HG03442 (cell line): ENCODE results near the gene GPHN.

Source experiments
- ATAC-seq: cut with Tn5 transposase; IDR thresholded peaks from one replicate; pipeline ENCODE4 v1.9.1; 2021; ENCODE audit warnings: mild to moderate bottlenecking, moderate library complexity; ENCODE audit not compliant: unreplicated experiment

Gene GPHN

DNA sequence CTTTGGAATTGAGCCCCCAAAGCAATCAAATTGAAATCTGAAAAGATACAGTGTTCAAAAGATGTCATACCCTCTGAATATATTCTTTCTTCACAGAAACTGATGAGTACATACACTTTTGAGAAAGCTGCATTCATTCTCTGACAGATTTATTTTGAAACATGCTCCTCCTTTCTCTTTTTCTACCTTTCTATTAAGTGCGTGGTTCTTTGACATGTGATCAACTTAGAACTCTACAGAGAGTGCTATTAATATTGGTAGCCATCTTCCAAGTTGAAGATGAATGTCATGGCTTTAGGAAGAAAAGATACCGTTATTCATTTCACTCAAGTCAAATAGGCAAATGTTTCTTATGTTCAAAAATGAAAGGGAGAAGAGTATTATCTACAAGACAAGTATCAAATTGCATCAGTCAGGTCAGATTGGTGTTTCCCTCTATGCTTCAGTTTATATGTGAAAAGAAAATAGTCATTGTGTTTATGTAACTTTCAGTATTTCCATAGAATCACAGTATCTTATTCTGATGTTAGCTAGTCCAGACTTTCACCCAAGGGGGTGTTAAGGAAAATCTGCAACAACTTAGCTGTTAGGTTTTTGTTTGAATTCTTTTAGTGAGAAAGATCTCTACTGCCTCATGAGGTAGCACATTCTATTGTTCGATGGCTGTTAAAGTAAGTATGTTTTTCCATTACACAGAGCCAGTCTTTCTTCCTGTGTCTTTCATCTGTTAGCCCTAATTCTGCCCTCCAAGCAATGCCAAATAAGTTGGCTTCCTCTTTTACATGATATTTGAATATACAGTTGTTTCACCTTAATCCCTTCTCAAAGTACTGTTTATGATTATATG, 625.9 kb downstream of the GPHN start:
- no peak for ATAC-seq

DNA sequence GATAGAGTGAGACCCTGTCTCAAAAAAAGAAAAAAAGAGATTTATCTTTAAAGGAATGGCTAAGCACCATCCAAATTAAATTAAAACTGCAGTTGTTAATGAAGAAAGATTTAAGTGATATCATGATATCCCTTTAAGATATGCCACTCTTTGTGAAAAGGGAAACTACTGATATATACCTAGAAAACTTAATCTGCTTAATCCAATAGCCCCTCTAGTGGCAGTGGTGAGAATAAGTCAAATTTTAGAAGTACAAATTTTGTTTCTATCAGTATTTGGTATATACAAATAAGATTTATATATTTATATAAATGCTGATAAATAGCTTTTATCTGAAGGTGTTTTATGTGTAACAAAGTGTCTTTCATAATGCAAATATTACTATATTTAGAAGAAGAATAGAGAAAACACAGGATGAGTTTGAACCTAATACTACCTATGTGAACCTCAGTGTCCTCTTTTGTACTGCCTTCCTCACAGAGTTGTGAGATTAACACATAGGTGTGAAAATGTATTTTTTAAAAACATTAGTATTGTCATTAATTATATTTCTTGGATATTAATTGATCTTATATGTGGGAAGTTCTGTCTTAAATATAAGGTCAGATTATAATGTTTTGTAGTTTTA, 629.9 kb downstream of the GPHN start:
- no peak for ATAC-seq

DNA sequence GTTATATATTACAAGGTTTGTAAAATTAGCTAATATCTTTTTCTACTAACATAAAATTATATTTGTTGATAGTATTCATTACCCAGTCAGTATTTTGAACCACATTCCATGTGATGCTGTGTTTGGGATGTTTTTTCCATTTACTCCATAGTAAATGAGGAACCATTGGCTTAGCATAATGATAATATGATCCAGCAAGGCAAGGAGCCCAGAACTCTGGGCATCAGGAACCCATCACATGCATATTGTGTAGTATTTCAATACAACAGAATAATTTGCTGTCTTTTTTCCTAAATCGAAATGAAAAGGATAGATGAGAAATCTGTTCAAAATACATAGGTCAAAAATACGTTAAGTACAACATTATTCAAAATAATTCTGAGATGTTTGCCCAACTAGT, 632.6 kb downstream of the GPHN start:
- ATAC-seq, result no peak

DNA sequence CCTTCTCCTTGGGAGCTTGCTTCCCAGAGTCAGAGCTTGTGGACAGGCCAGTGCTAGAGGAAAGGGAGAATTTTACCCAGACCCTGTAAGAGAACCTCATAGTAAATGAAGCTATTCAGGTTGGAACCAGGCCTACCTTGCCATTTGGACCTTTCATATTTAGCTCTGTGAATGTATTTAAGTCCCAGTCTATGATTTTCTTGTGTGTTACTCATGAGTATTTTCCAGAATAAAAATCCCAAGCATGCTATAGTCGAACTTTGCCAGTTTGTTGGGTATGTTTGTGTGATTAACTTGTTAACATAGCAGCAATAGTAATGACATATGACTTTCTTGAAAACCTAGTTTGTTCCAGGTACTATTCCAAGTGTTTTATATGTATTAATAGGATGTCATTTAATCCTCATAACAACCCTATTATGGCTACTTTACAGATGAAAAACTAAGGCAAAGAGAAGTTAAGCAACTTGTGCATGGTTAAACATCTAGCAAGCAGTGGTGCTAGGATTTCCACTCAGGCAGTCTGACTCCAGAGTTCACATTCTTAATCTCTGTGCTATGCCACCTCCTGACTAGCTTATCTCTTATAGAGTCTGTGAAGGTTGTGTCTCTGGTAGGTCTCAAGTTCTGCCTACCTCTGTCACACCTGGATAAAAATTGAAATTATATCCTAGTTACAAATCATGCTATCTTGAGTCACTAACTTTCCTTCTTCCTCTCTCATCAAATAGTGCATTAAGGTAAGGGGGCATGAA, 633.4 kb downstream of the GPHN start:
- ATAC-seq, result no peak

DNA sequence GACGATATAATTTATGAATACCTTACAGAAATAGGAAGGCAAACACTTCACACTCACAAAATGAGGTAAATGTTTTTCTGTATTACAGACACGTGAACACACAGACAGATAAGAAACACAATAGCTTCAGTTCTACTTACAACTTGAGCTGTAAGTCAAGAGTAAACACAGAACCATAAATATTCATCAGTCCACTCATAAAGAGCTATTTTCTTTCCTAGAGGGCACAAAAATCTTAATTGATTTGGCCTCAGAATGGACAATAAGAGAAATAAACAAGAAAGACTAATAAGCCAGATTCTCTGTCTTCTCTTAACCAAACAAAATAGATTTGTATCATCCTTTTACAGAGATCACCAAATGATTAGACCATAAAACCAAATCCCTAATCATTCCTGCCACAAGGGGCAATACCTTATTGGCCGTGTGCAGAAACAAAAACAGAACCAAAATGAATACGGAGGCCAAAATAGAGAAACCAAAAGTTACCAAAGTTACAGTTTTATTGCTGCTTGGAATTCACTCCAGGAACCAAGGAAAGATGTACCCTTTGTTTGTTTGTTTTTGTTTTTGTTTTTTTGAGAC, 643.2 kb downstream of the GPHN start:
- ATAC-seq, result no peak

DNA sequence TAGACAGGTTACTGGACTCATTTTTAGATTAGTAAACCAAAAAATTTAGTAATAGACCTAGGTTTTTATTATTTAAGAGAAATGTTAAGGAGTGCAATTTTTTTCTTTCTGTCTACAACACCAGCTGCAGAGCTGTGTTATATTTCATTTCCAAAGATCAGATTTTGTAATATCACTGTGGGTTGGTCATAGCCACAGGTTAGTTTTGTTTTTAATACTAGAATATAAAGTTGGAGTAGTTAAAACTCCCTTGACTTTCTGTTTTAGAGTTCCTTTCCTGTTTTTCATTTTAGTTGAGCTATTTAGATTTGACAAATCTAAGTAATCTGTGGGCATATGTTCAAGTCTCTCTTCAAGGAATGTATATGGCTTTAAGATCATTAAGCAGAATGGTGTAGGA, 650.6 kb downstream of the GPHN start:
- ATAC-seq, result no peak

DNA sequence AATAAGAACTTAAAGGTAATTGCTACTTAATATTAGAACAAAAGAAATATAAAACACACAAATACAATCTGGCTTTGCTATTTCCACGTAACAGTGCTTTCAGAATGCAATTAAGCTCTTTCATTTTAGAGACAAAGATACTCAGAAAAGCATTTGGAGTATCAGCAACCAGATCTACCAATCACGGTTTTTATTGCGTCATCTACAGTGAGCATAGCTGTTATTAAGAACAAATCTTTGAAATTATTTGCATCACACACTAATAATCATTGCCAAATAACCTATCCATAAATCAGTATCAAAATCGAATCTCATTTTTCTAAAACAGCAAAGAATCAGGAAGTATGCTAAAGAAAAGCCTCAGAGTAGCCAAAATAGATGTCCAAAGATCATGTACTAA, 654.4 kb downstream of the GPHN start:
- ATAC-seq, result no peak

DNA sequence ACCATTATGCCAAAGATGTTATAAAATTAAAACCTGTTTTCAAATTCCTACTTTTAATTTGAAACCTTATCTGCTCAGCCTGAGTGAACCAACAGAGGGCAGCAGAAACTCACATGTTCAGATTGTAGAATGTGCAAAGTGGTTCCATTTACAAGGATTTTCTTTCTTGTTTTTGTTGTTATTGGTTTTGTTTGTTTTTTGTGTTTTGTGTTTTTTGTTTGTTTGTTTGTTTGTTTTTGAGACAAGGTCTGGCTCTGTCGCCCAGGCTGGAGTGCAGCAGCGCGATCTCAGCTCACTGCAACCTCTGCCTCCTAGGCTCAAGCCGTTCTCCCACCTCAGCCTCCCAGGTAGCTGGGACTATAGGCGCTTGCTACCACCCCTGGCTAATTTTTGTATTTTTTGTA, 658.5 kb downstream of the GPHN start:
- no peak for ATAC-seq

DNA sequence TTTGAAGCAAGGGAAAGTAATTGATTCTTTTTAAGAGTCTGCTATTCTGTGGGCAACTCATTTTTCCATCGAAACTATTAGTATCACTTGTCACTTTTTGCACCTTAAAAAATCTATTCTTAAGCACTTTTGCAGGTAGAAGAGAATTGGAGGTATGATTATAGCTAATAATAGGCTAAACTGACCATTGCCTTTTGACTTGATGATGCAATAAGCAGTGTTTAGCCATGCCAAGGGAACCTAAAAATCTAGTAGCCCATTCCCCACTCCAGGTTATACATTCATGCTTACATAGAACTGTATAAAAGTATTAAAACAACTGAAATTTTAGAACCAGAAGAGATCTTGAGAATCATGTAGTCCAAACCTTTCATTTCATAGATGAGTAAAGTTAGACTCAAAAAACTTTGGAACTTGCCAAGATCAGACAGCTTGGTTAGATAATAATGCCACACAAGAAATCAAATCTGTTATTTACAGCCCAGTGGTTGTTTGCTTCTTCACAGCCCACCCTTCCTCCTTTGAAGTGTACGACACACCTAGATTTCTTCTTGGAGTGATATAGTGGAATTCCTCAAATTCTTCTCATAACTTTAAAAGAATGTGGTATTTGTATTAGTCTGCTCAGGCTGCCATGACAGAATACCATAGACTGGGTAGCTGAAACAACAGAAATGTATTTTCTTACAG, 659.6 kb downstream of the GPHN start:
- no peak for ATAC-seq

DNA sequence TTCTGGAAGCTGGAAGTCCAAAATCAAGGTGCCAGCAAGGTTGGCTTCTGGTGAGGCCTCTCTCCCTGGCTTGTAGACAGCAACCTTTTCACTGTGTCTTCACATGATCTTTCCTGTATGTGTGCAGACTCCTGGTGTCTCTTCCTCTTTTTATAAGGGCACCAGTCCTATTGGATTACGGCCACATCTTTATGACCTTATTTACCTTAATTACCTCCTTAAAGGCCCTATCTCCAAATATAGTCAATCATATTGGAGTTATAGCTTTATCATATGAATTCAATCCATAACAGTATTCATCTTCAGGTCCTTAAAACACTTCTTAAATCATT, 660.1 kb downstream of the GPHN start:
- no peak for ATAC-seq

DNA sequence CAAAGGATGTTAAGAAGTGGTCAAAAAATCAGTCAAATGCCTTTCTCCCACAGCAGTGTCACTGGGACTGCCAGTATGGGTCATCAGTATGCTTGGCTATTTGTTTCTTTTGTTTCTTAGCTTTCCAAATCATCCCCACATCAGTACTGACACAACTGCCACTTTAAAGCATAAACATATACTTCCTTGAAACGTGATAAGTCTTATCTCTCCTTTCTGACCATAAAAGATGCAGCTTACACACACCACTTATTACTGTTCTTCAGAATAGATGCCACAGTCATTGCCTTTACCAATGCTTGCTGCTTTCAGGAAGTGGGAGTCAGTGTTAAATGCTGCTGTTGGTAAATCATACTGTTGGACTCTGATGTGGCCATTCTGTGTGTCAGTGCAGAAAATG, 662.7 kb downstream of the GPHN start:
- ATAC-seq, result no peak

DNA sequence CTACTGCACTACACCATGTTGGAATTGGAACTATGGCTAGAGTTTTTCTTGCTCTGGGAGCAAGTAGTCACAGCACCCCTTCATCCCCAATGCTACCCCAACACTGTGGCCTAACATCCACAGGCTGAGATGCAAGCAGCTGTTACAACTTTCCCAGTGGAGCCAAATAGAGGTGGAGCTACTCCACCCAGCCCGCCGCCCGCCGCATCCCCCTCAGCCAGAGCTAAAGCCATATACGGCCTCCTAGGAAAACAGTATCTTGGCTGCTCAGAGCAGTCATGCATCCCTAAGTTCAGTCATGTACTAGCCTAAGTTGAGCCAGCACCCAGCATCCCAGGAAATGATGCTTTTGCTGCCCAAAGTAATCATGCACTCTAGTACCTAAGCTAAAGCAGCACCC, 664.1 kb downstream of the GPHN start:
- ATAC-seq, result no peak

DNA sequence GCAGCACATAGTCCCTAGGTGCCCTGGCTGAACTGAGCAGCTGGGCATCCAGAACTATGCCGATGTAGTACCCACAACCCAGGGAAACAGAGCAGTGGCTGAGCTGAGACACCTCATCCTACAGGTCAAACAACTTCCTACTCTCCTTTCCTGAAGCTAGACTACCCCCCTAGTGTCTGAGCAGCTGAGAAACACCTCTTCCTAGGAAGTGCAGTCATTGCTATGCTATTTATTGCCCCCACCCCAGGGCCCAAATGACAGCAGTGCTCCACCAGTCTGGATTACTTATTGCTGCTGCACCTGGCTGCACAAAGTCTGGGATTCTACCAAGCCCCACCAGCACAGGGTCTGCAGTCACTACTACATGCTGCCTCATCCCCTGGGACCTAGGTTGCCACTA, 664.6 kb downstream of the GPHN start:
- ATAC-seq, result no peak

DNA sequence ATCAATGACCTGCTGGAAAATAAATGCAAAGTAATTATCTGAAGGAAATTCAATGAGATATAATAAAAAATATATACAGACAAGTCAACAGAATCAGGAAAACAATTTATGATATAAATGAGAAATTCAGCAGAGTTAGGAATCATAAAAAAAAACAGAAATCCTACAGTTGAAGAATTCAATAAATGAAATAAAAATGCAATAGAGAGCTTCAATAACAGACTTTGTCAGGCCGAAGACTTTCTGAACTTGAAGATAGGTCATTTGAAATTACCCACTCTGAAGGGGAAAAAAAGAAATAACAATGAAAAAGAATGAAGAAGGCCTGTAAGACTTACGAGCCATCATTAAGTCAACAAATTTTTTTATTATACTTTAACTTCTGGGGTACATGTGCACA, 665.8 kb downstream of the GPHN start:
- ATAC-seq, result no peak

DNA sequence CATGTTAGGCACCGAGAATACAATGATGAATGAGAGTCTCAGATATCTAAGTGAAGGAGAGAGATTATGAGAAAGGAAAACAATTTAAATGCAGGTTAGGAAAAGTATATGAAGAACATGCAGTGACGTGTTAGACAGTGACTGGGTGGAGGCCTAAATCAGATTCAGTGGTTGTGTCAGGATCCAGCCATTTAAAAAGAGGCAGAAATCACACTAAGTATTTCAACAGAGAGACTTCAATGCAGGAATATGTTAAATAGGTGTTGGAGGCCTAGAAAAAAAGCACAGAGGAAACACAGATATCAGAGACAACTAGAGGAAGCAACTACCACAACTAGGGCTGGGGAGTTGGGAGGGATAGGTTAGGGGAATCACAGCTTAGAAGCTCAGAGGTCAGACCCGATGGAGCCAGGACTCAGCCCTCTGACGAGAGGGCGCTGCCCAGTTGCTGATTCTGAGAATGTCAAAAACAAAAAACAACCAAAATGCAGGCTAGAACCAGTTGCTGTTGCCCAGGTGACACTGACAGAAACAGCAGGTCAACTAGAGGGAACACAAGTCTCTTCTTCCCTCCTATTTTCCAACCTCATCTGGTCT, 678.3 kb downstream of the GPHN start:
- ATAC-seq, result no peak

DNA sequence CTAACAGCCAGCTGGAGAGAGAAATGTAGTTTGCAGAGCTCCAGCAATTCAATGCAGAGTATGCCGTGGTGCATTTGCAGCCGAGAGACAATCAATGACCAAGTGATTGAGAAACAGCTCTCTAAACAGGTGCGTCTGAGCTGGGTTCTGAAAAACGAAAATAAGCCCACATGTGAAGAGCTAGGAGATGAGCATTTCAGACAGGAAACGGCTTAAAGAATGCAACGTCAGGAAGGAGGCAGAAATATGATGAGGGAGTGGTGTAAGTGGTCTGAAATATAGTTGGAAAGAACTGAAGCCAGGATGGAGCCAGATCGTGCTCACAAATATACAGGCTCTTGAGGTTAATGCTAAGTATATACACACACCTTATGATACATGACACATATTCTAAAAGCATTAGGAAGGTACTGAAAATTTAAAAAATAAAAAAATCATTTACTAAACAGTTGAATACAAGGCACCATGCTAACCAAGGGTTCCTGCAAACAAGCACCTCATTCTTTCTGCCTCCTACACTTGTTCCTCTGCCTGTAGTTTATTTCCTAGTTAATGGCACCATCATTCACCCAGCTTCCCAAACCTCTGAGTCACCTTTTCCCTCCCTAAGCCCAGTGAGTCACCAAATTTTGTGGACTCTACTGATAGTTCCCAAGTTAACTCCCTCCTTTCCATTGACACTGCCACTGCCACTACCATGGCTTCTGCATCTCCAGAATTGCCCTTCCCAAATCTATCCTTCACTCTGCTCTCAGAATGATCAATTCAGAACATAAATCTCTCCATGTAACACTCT, 679.0 kb downstream of the GPHN start:
- ATAC-seq, result no peak

DNA sequence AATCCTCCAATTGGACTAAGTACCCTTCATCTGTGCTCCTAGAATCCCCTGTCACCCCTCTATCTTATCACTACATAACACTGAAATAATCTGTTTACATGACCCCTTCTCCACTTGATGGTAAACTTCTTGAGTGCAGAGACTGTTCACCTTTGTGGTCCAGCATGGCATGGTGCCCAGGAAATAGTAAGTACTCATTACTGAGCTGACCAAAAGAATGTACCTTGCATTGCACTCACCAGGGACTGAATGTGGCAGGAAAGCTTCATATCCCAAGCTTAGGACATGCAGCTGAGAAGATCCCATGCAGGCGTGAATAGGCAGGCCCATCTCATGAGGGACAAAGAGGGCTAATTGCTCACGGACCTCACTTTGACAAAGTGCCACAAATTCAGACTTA, 679.9 kb downstream of the GPHN start:
- no peak for ATAC-seq

DNA sequence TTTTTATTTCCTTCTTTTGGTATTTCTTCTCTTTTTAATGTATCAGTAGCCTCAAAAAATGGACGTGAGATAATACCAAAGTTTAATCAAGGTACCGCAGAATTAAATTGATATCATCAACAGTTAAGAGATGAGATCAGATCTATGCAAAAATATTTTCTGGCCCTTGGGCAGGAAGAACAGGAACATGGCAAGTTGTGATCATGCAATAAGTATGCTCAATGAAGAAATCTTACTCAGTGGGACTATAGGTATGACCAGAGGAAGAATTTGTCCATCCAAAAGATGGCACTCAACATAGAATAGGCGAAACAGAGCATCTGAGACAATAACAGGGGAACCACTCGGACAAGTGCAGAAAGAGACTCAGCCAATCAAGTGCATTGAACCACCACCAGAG, 680.4 kb downstream of the GPHN start:
- no peak for ATAC-seq

DNA sequence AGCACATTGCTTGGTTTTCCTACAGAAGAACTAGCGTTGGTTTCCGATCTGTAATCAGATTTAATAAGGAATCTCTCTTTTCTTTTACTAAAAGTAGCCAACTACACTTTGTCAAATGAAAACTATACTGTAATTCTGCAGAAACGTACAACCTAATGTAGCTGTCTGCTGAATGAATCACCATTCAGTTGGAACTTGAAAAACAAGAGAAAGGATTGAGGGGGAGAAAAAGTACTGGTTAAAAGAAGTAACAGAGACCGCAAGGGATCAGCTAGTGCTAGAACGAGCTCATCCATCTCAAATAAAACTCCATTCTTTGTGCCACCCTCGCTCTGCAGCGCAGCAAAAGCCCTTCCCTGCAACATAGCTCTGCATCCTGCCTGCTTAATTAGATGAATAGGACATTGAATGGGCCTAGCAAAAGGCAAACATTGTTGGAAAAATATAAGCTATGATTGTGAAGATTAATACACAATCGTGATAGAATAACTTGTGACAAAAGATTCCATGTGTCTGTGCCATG, 683.9 kb downstream of the GPHN start:
- no peak for ATAC-seq

DNA sequence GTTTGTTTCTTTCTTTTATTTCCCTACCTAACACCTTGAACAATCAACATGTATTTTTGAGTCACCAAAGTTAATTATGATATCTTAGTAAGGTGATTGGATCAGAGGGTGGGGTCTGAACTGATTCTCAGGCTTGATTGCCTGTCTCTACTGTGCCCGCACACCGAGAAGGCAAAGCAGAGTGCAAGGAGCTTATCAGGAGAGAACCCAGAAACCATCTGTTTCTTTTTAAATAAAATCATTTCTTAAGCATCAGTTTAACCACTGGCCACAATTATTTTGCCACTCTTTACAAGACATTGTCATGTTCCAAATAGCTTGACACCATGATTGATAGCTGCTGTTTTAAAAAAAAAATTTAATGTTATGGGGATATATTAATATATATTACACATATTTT, 684.4 kb downstream of the GPHN start:
- ATAC-seq, result no peak
